Skeletal muscle satellite cell (primary cell): Measurements from ENCODE around the gene GLI1. TPM values are rescaled to one million over a fixed set of nuclear protein-coding genes. Genes with fewer than 3 reads are reported as not detected.
A peak's percentile ranks its signal among the peaks of the same experiment; 100 is the strongest.

Experiments
- H3K27me3 ChIP-seq: 2 replicates; pipeline ENCODE4 v1.7.0; 2013; ENCODE audit warnings: low read length; ENCODE audit not compliant: control insufficient read depth, insufficient read depth
- H3K36me3 ChIP-seq: 2 replicates; pipeline ENCODE4 v1.7.0; 2013; ENCODE audit warnings: mild to moderate bottlenecking, control low read depth, low read length; ENCODE audit not compliant: insufficient read depth
- H3K4me1 ChIP-seq: 2 replicates; pipeline ENCODE4 v1.7.0; 2013; ENCODE audit warnings: low read length; ENCODE audit not compliant: control insufficient read depth, insufficient read depth
- H3K4me2 ChIP-seq: 2 replicates; pipeline ENCODE4 v1.7.0; 2013; ENCODE audit warnings: mild to moderate bottlenecking, low read length
- H3K4me3 ChIP-seq: 2 replicates; pipeline ENCODE4 v1.7.0; 2013; ENCODE audit warnings: low read length
- H3K9ac ChIP-seq: 2 replicates; pipeline ENCODE4 v1.7.0; 2013; ENCODE audit warnings: mild to moderate bottlenecking, low read depth, low read length, moderate library complexity
- H3K9me3 ChIP-seq: replicated peaks from 2 replicates; pipeline ENCODE4 v1.7.0; 2013; ENCODE audit warnings: mild to moderate bottlenecking, control low read depth, low read length
- small RNA-seq: library from RNA; depleted of rRNA; stranded (forward); fragments of <200 nt; gene quantifications from one replicate; pipeline ENCODE3, GENCODE V24; 2012

GLI1 gene

DNA sequence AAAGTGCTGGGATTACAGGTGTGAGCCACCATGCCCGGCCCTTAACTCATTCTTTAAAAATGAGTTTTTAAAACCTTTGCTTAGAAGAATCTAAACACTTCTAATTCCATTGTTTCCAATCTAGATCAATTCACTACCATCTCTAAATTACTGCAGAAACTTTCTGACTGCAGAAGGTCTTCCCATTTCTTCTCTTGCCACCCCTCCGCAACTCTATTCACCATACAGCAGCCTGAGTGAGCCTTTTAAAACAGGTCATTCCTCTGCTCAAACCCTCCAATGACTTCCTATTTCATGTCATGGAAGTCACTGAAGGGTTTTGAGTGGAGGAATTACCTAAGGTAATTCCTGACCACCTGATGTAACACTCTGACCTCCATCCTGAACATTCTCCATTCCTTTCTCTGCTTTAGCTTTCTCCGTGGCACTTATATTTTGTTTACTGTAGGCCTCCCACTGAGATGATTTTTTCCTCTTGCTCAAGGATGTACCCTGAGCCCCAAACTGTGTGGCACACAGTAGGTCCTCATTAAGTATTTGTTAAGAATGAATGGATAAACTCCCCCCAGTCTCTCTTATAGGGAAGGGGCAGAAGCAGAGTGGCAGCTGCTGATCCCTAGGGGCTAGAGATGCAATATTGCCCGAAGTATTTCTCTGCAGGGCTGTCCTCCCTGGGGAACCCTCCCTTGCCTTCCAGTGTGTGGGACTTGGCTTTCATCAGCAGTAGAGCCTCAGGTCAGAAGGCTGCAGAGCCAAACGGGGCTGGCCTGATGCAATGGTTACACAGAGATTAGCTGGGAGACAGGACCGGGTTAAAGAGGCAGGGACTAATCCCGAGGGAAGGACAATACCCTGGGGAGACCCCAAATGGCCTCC is 59.6 kb downstream of the GLI1 start:
- Histone ChIP-seq H3K4me3 (peak overlapping the region; percentile 94), H3K4me1 (peaks cover 47% of the 10 kb centered on the region), H3K27me3 (no peaks in the 10 kb centered on the region), H3K36me3 (peaks cover 56% of the 10 kb centered on the region), H3K9me3 (no peaks in the 10 kb centered on the region), H3K4me2 (peak overlapping the region; percentile 97), H3K9ac (peak overlapping the region; percentile 97)

DNA sequence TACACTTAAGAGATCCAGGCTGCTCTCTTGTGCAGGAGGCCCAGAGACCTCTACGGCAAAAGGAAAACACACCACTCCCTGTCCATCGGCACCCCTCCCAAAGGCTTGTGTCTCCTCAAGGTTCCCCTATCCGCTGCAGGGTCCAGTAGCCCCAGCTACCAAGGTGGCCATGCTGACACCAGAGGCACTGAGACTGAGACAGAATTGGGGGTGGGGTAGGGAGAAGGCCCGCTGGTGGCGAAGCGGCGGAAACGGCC is 60.1 kb downstream of the GLI1 start:
- peak overlapping the region; percentile 97 for H3K4me2 ChIP-seq
- peaks cover 55% of the 10 kb centered on the region for H3K36me3 ChIP-seq
- H3K9me3 ChIP-seq: no peaks in the 10 kb centered on the region
- H3K4me3 ChIP-seq: peak overlapping the region; percentile 94
- H3K9ac ChIP-seq: peak overlapping the region; percentile 97
- H3K4me1 ChIP-seq: peaks cover 52% of the 10 kb centered on the region
- no peaks in the 10 kb centered on the region for H3K27me3 ChIP-seq

DNA sequence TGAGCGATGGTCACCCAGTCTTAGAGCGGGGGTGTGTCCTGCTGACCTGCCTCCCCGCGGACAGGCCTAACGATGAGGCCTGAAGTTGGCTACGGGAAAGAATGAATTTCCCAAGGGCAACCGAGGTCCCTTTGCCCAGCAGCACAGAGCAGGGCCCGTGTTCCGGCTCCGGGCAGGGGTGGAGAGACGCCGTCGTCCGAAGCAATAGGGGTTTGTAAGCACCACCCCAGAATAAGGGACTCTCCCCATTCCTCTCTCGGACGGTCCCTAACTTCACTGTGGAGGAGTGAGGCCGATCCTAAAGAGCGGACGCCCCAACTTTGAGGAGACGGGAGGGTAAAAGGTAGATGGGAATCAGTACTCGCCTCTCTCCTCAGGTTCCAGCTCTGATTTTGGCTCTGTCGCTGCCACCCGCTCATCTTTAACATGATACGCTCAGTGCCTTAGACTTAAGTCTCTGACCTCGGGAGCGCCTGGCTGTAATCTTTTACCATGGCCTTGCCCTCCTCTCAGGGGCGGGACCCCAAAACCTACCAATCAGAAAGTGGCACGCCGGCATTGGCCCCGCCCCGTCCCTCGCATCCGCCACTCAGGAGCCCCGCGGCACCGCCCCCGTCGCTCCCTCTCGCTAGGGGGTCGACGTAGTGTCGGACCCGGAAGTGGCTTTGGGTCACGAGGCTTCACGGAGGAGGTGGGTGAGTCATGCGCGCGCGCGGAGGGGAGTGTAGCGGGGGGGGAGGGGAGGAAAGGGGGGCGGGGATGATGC is 60.7 kb downstream of the GLI1 start, which contains the start of gene DDIT3:
Gene DDIT3, minus strand, starts transcription at position 462 of the 766 bp plus-strand sequence. CDS start 3,108 bp downstream, outside the sequence.
- Histone ChIP-seq H3K27me3 (no peaks in the 10 kb centered on the region), H3K36me3 (peaks cover 55% of the 10 kb centered on the region), H3K9ac (peak within 1 kb of the TSS; percentile 97), H3K4me2 (peak within 1 kb of the TSS; percentile 97), H3K9me3 (no peaks in the 10 kb centered on the region), H3K4me3 (peak within 1 kb of the TSS; percentile 94), H3K4me1 (peaks cover 57% of the 10 kb centered on the region)

DNA sequence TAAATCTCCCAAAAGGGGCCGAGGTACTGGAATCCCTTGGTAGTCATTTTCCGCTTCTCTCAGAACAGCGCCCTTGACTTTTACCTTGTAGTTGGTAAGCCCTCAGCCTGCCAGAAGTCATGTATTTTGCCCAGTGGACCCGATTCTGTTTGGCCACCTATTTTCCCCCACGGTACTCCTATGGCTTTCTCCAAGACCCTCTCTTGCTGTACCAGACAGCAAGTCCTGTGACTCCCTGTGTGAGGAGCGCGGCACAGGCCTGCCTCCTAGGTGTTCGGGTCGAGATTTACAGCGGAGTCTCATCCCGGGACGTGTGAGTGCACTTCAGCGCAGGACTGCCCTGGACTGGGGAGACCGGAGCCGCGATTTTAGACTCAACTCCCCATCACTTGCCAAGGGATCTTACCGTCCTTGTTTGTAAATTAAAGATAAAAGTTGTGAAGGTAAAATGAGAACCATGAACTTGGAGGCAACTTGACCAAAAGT is 62.0 kb downstream of the GLI1 start:
- peak overlapping the region; percentile 82 for H3K4me2 ChIP-seq
- peaks cover 58% of the 10 kb centered on the region for H3K4me1 ChIP-seq
- peak overlapping the region; percentile 77 for H3K9ac ChIP-seq
- H3K27me3 ChIP-seq: no peaks in the 10 kb centered on the region
- peaks cover 52% of the 10 kb centered on the region for H3K36me3 ChIP-seq
- no peaks in the 10 kb centered on the region for H3K9me3 ChIP-seq
- peak overlapping the region; percentile 85 for H3K4me3 ChIP-seq

Small RNA genes within 50 kb of the gene (small RNA-seq; reads per million reads assigned to genes)
- 0.42 reads per million for gene MIR616
- not detected for gene RNU6-879P
